OCI-LY7 (cell line): ENCODE results near the gene LRBA.

Experiments used
- EZH2phosphoT487 ChIP-seq: fragments of 200-600 bp; sonication (generic); IDR thresholded peaks from 2 replicates; pipeline ENCODE4 v1.6.1; 2018; ENCODE audit warnings: low read depth, borderline replicate concordance, mild to moderate bottlenecking, mixed run types, antibody characterized with exemption, low read length, moderate library complexity, mixed read lengths
- TF ChIP-seq, protein P1 (sequence below): fragments of 200-600 bp; sonication (generic); conservative IDR thresholded peaks from 2 replicates; pipeline ENCODE4 v1.5.1; 2014; ENCODE audit warnings: mild to moderate bottlenecking, antibody characterized with exemption, low read length, moderate library complexity, mixed read lengths

DNA sequence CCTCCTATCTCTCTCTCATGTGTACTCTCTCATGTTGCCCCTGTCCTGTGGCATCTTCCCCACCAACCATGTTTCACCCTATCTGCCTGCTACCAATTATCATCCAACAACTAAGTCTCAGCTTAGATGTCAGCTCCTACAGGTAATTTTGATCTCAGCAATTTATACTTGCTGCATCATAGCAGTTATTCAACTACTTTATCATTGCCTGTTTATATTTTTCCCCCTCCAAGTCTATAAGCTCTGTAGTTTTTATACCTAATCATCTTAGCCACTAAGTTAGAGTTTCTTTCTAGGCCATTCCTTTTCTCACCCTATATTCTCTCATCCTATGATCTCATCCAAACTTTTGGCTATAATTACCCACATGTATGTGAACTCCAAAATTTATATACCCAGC lies 382.4 kb downstream of the LRBA start:
- TF ChIP-seq, protein P1, sequence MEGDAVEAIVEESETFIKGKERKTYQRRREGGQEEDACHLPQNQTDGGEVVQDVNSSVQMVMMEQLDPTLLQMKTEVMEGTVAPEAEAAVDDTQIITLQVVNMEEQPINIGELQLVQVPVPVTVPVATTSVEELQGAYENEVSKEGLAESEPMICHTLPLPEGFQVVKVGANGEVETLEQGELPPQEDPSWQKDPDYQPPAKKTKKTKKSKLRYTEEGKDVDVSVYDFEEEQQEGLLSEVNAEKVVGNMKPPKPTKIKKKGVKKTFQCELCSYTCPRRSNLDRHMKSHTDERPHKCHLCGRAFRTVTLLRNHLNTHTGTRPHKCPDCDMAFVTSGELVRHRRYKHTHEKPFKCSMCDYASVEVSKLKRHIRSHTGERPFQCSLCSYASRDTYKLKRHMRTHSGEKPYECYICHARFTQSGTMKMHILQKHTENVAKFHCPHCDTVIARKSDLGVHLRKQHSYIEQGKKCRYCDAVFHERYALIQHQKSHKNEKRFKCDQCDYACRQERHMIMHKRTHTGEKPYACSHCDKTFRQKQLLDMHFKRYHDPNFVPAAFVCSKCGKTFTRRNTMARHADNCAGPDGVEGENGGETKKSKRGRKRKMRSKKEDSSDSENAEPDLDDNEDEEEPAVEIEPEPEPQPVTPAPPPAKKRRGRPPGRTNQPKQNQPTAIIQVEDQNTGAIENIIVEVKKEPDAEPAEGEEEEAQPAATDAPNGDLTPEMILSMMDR = no peak
- no peak for TF ChIP-seq EZH2phosphoT487
